GM12872 (cell line): ENCODE data around the gene MVB12B.

ENCODE experiments used
- CTCF ChIP-seq: IDR thresholded peaks from 3 replicates; pipeline ENCODE4 v1.5.1; 2011; ENCODE audit warnings: low read depth, mild to moderate bottlenecking, low read length, moderate library complexity; ENCODE audit not compliant: insufficient read depth

Gene MVB12B

GRCh38 chr9:126505697-126506346, 179.2 kb downstream of the MVB12B start:
- no peak for TF ChIP-seq CTCF

- TF ChIP-seq CTCF, result no peak
Observed at GRCh38 chr9:126506361-126507317, 180.0 kb downstream of the MVB12B start.

GRCh38 chr9:126507318-126508109, 180.9 kb downstream of the MVB12B start:
- no peak for TF ChIP-seq CTCF

GRCh38 chr9:126508171-126508591, 181.6 kb downstream of the MVB12B start:
- TF ChIP-seq CTCF, result no peak

GRCh38 chr9:126508928-126509327, 182.3 kb downstream of the MVB12B start:
- no peak for TF ChIP-seq CTCF

- no peak for TF ChIP-seq CTCF
Observed at GRCh38 chr9:126509718-126510117, 183.1 kb downstream of the MVB12B start.

- no peak for TF ChIP-seq CTCF
Observed at GRCh38 chr9:126510564-126510963, 183.9 kb downstream of the MVB12B start.
